ENCODE measurements around the gene SCO2. TPM values are rescaled to one million over a fixed set of nuclear protein-coding genes. Genes with fewer than 3 reads are reported as not detected.
A peak's percentile ranks its signal among the peaks of the same experiment; 100 is the strongest.

The SCO2 gene, protein sequence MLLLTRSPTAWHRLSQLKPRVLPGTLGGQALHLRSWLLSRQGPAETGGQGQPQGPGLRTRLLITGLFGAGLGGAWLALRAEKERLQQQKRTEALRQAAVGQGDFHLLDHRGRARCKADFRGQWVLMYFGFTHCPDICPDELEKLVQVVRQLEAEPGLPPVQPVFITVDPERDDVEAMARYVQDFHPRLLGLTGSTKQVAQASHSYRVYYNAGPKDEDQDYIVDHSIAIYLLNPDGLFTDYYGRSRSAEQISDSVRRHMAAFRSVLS
- total RNA-seq, result 10 to 100 TPM in 1 of 4 donors, 1 to 10 TPM in 3; 5.1 to 14.9 (median 6.7) TPM

DNA sequence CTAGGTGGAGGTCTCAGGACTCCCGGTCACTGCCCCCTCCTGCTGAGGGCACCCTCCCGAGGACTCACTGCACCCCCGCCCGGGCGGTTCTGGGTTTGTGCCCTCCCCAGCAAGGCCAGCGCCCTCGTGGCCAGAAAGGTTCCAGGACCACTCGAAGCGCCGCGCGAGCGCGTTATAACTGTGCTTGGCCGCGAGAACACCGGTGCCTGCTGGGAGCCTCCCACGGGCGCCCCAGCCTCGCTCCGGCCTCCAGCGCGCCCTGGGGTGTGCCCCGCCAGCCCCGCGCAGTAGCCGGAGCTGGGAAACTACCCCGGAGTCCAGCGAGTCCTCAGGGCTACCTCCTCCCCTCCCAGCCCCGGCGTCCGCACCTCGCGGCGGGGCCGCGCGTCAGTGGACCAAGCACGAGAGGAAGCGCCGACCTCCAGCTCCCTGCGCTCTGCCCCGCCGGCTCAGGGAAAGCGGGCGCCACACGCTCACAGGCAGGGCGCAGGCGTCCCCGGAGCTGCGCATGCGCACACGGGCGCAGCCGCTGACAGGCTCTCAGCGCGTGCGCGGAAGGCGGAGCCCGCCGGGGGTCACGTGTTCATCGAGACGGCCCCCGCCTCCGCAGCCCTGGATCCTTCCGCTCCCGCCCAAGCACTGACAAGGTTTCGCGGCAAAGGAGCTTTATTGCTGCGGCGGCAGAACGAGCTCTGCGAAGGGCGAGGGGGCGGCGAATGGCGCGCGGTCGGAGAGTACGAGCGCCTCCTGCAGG, at the start of gene SCO2:
TSS of gene SCO2 (minus strand) at position 495 of the 754 bp plus-strand sequence. CDS start 1,187 bp downstream, outside the sequence.
- peaks cover 42 to 69% (median 43%) of the 10 kb centered on the region in 3 donors for H3K4me1 ChIP-seq
- no CpG with 5 or more reads among the region's 84 CpGs for WGBS, 2 donors

GRCh38 chr22:50574383-50574755, 49.0 kb upstream of the SCO2 start:
- no peak for DNase-seq
- TF ChIP-seq POLR2A (IDR thresholded peaks at IDR 0.05), result no peak
- TF ChIP-seq, protein P1, sequence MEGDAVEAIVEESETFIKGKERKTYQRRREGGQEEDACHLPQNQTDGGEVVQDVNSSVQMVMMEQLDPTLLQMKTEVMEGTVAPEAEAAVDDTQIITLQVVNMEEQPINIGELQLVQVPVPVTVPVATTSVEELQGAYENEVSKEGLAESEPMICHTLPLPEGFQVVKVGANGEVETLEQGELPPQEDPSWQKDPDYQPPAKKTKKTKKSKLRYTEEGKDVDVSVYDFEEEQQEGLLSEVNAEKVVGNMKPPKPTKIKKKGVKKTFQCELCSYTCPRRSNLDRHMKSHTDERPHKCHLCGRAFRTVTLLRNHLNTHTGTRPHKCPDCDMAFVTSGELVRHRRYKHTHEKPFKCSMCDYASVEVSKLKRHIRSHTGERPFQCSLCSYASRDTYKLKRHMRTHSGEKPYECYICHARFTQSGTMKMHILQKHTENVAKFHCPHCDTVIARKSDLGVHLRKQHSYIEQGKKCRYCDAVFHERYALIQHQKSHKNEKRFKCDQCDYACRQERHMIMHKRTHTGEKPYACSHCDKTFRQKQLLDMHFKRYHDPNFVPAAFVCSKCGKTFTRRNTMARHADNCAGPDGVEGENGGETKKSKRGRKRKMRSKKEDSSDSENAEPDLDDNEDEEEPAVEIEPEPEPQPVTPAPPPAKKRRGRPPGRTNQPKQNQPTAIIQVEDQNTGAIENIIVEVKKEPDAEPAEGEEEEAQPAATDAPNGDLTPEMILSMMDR (IDR thresholded peaks at IDR 0.05), result no peak
- peaks cover 3 to 15% (median 8%) of the 10 kb centered on the region in 3 donors for H3K4me1 ChIP-seq
- H3K36me3 ChIP-seq, result peaks cover 6 to 74% (median 6%) of the 10 kb centered on the region in 3 donors
- intact Hi-C loops (cut with DNase I), result no loop called here
- H3K4me3 ChIP-seq, result no peak overlapping the region
- no peaks in the 10 kb centered on the region for H3K9me3 ChIP-seq
- H3K27ac ChIP-seq, result no peak overlapping the region
- H3K27me3 ChIP-seq, result no peaks in the 10 kb centered on the region
- WGBS, 2 donors, result 78 to 84% methylated on average over 6 to 10 of the region's 11 CpGs

More for the DNA sequence above, at the start of gene SCO2:
- intact Hi-C loops (cut with DNase I), result loop anchor here (10.0 kb wide), 1 partner anchor 90 kb away; no protein-coding TSS in a partner anchor
- peaks cover 25 to 38% (median 28%) of the 10 kb centered on the region in 3 donors for H3K36me3 ChIP-seq
- peaks cover 0 to 7% (median 0%) of the 10 kb centered on the region in 4 donors for H3K27me3 ChIP-seq
- peak; percentile 85 for DNase-seq
- H3K9me3 ChIP-seq, result no peaks in the 10 kb centered on the region
- H3K4me3 ChIP-seq, result peak within 1 kb of the TSS; percentile 55 to 84 (median 67)
- H3K27ac ChIP-seq, result peak within 1 kb of the TSS; percentile 90 to 99 (median 95)
- TF ChIP-seq, protein P1 (IDR thresholded peaks at IDR 0.05), result peak in 4 of 6 experiments; percentile 27 to 66 (median 54)
- TF ChIP-seq POLR2A (IDR thresholded peaks at IDR 0.05), result peak in 3 of 4 donors; percentile 80 to 89 (median 80)

GRCh38 chr22:50573491-50574382, 48.3 kb upstream of the SCO2 start:
- WGBS, 2 donors, result 89% methylated on average over 6 to 14 of the region's 26 CpGs
- DNase-seq, result no peak
- Histone ChIP-seq H3K4me3 (no peak overlapping the region), H3K4me1 (peaks cover 5 to 12% (median 8%) of the 10 kb centered on the region in 3 donors), H3K27me3 (no peaks in the 10 kb centered on the region), H3K27ac (no peak overlapping the region), H3K36me3 (peaks cover 6 to 74% (median 6%) of the 10 kb centered on the region in 3 donors), H3K9me3 (no peaks in the 10 kb centered on the region)
- TF ChIP-seq, protein P1 (IDR thresholded peaks at IDR 0.05), result no peak
- no peak for TF ChIP-seq POLR2A (IDR thresholded peaks at IDR 0.05)
- intact Hi-C loops (cut with DNase I), result no loop called here

DNA sequence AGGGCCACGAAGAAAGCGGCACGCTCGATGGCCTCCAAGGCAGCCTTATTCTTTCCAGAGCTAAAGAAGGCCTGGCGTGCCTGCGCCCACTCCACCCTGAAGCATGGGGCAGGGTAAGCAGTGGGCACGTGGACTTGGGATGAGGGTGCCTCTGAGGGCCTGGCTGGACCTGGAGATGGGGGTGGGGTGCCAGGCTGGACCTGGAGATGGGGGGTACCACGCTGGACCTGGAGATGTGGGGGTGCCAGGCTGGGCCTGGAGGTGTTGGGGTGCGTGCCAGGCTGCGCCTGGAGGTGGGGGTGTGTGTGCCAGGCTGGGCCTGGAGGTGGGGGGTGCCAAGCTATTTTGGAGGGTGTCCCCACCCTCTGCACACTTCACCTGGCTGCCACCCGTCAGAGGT, 47.6 kb upstream of the SCO2 start:
- no peak overlapping the region for H3K27ac ChIP-seq
- H3K27me3 ChIP-seq, result no peaks in the 10 kb centered on the region
- TF ChIP-seq, protein P1 (IDR thresholded peaks at IDR 0.05), result no peak
- TF ChIP-seq POLR2A (IDR thresholded peaks at IDR 0.05), result no peak
- H3K4me3 ChIP-seq, result no peak overlapping the region
- DNase-seq, result no peak
- intact Hi-C loops (cut with DNase I), result no loop called here
- H3K9me3 ChIP-seq, result no peaks in the 10 kb centered on the region
- peaks cover 6 to 80% (median 6%) of the 10 kb centered on the region in 3 donors for H3K36me3 ChIP-seq
- H3K4me1 ChIP-seq, result peaks cover under 1 to 5% (median 3%) of the 10 kb centered on the region in 3 donors
- 96% methylated on average over 5 of the region's 11 CpGs; no CpG with 5 or more reads in 1 of the 2 donors for WGBS, 2 donors
